NCI-H82 (cell line): ENCODE data around the gene RNF144A.

Experiments
- DNase-seq: peaks from one replicate; lab custom pipeline; 2025; lab: John Stamatoyannopoulos, UW

The RNF144A gene

GRCh38 chr2:7089284-7089683 lies 172.1 kb downstream of the RNF144A start:
- DNase-seq = no peak

GRCh38 chr2:7089898-7090510 lies 172.8 kb downstream of the RNF144A start:
- no peak for DNase-seq

DNA sequence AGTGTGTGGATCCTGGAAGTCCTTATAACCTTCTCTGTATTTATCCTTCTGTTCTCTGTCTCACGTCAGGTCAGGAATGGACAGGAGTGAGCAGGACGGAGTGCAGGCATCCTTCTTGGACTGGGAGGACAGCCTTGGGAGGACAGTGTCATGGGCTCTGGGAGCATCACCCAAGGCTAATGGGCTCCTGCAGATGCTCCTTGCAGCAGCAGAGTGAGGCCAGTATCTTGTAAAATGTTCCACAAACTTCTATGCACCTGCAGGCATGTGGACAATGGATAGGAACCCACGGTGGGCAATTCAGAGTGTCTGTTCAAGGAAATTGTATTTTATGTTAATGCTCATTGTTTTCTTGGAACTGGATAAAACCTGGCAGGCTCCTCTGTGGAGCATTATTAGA lies 176.2 kb downstream of the RNF144A start:
- no peak for DNase-seq
